Forelimb muscle (tissue), 1 donor: ENCODE results near the gene GATA6. TPM values are rescaled to one million over a fixed set of nuclear protein-coding genes. Genes with fewer than 3 reads are reported as not detected.

ENCODE experiments used
- DNase-seq: peaks from one replicate; pipeline ENCODE4 v3.0.0-alpha.2; 2013; ENCODE audit warnings: low read depth
- polyA plus RNA-seq: library from polyadenylated mRNA; unstranded; fragments of 120-200 nt; gene quantifications from one replicate; pipeline ENCODE4 v1.2.1, GENCODE V29; 2013; ENCODE audit not compliant: insufficient read length

Gene GATA6
- polyA plus RNA-seq, 1 donor: 0.91 TPM

DNA sequence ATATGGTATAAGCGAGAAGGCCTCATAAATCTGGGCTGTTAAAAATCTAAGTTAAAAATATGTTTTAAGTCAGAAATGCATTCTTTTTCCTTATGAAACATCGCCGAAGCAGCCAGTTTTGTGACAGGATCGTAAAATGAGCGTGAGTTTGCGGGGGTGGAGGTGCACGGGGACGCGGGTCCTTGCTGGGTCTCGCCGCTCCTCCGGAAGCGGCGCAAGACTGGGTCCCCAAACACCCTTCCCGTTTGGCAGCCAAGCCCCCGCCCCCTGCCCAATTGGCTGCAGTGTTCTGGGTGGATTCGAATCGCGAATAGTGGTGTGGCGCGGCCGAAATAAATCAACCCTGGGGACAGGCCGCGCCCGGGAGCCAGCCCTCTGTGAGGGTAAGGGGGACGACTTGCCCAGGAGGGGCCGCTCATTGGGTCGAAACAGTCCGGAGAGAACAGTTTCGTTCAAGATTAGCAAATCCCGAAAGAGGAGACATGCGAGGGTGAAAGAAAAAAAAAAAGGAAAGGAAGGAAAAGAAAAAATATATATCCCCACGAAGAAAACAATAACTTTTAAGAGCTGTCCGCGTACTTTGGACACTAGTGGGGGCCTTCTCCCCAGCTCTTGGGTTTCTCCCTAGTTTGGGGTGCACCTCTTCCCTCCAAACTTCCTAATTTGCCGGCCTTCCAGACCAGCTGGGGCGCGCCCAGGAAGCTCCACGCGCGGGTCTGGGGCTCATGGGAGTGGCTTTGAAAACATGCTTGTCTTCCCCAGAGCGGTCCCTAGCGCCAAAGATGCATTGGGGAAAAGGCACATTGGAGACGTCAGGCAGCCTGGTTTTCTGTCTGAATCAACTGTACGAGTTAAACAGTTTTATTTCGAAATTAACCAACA, 3.1 kb upstream of the GATA6 start:
- no peak for DNase-seq

DNA sequence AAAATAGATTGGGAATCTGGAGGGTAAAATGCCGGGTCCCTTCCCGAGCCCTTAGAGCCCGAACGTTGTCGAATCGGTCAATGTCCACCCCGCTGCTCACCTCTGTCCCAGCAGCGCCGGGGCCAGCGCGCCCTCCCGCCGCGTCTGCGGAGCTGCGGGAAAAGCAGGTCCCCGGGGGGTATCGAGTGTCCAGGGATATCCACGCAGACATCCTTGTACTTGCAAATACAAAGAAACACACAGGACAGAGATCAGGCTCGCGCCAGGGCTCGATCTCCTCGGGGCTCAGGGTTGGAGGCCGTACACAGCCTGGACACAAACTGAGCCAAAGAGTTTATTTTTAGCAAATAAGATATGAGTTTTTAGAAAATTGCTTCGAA, 2.3 kb upstream of the GATA6 start:
- DNase-seq: no peak

DNA sequence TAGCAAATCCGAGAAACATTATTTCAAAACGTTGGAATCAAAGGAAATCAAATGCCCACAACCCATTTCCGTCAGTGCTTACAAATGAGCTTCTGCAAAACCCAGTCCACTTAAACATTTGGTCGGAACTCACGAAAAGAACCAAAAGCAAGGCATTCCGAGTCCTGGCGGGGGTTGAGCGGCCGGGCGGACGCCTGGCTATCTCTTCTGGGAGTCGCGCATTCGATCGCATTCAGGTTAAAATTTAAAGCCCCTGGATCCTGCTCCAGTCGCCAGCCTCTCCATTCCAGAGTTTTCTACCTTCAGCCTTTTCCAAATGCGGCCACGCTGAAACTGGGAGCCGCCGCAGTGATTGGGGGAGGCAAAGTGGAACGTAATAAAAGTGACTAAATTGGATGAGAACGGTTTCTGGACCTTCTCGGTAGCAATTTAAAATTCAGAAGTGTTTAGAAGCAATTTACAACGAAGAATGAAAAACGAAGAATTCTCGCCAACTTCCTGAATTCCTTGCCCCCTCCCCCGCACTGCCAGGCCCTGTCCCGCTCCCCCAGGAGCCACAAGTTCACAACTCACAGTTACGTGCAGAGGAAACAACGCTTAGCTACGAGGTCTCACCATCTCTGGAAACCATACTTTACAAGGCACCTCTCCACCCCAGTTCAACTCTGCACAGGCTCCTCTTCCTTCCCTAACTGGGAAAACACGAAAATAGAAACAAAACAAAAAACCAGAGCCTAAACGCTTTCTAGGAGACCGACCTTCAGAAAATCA, 1.7 kb upstream of the GATA6 start:
- DNase-seq: no peak

DNA sequence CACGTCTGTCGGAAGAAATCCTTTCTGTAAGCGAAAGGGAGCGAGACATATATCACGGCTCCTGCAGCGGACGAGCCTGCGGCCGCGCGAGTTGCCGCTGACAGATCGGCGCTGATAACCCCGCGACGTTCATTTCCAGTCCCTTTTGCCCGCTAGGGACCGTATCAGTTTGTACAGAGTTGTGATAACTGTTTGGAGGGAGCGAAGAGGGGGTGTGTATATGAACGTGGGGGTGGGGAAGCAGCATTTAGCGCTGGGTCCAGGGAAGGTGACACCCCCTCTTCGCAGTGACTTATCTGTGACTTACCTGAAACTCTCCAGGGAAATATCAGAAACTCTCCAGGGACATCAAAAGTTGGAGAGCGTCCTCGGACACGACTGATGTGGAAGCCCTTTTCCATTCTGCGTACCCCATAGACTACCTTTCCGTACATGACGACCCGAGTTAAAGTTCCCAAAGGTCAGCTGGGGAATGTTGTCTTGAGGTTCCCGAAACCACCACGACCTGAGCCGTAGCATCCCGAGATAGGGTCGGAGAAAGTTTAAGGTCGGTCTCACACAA, 948 bp upstream of the GATA6 start:
- DNase-seq: no peak

DNA sequence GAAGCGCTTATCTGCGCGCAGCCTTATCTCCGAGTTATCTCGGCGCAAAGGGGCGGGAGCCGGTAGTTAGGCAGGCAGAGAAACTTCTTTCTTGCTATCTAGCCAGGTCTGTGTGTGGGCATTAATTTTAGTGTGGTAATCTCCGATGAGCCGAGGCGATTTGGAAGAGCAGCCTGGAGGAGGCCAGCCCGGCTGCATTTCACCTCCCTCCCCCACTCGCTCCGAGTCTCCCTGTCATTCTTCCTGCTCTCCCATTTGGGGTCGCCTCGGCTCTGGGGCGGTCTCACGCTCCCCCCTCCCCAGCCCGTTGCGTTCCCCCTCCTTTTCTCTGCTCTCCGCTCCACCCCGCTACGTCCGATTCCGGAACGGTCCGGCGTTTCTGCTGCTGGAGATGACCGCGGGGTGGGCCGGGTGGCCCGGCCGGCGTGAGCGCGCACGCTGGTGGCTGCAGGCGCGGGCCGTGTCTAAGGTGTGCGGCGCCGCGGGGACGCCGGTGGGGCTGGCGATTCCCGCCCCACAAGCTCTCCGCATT, 566 bp downstream of the GATA6 start:
- no peak for DNase-seq

DNA sequence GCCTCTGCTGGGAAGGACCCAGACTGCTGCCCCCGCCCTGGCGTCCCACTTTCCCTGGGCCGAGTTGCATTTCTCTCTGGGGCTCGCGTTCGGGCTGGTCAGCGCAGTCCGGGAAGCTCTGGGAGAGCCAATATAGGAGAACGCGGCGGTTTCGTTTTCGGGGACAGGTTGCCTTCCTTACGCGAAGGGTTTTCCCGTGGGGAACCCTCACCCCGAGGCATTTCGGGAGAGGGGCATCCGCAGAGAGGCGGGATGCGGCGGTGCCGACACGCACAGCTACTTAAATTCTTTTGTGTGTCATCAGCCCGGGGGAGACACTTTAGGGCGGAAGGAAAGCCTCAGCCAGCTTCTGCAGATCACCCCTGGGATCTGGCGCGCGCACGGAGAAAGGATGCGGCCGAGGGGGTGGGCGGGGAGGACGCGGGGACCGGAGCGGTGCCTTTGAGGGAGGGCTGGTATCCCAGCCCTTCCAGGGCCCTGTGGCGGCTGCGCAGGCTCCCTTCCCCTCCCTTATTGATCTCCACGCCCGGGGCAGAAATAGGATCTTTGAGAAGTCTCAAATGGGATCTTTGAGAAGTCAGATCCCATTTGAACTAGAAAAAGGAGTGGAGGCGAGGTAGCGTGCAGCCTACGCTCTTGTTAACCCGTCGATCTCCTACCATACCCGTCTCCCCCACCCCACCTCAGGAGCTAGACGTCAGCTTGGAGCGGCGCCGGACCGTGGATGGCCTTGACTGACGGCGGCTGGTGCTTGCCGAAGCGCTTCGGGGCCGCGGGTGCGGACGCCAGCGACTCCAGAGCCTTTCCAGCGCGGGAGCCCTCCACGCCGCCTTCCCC, 1.2 kb downstream of the GATA6 start:
- no peak for DNase-seq

DNA sequence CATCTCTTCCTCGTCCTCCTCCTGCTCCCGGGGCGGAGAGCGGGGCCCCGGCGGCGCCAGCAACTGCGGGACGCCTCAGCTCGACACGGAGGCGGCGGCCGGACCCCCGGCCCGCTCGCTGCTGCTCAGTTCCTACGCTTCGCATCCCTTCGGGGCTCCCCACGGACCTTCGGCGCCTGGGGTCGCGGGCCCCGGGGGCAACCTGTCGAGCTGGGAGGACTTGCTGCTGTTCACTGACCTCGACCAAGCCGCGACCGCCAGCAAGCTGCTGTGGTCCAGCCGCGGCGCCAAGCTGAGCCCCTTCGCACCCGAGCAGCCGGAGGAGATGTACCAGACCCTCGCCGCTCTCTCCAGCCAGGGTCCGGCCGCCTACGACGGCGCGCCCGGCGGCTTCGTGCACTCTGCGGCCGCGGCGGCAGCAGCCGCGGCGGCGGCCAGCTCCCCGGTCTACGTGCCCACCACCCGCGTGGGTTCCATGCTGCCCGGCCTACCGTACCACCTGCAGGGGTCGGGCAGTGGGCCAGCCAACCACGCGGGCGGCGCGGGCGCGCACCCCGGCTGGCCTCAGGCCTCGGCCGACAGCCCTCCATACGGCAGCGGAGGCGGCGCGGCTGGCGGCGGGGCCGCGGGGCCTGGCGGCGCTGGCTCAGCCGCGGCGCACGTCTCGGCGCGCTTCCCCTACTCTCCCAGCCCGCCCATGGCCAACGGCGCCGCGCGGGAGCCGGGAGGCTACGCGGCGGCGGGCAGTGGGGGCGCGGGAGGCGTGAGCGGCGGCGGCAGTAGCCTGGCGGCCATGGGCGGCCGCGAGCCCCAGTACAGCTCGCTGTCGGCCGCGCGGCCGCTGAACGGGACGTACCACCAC, 2.1 kb downstream of the GATA6 start:
- DNase-seq: no peak

DNA sequence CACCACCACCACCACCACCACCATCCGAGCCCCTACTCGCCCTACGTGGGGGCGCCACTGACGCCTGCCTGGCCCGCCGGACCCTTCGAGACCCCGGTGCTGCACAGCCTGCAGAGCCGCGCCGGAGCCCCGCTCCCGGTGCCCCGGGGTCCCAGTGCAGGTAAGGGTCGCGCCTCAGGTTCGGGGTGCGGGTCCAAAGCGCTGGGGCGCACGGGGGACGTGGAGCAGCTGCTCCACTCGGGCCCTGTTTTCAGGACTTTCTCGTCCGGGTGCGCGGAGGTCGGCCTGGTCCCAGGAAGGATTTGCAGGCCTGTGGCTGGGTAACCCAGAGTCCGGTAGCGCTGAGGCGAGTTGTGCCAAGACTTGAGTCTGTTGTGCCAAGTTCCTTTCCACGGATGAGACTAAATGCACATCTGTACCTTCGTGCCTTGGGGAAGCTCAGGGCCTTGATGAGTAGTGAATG, 2.8 kb downstream of the GATA6 start:
- no peak for DNase-seq

DNA sequence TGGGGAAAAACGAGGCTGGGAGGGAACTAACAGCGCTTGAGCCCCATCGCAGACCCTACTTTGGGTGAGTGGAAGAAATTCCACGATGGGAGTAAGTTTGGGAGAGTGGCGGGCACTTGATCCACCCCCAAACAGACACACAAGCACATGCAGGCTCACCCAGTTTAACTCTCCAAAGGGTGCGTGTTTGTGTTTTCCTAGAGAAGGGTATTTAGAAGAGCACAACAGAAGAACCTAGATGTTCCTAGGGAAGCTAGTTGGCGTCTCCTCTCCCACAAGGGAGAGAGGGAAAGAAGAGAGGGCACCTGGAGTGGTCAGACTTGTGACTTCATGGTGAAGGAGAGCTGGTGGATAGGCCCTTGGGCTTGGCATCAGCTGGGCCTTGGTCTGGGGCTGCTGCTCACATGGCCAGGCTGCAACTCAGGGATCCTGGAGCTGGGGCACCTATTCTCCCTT, 3.2 kb downstream of the GATA6 start:
- no peak for DNase-seq

DNA sequence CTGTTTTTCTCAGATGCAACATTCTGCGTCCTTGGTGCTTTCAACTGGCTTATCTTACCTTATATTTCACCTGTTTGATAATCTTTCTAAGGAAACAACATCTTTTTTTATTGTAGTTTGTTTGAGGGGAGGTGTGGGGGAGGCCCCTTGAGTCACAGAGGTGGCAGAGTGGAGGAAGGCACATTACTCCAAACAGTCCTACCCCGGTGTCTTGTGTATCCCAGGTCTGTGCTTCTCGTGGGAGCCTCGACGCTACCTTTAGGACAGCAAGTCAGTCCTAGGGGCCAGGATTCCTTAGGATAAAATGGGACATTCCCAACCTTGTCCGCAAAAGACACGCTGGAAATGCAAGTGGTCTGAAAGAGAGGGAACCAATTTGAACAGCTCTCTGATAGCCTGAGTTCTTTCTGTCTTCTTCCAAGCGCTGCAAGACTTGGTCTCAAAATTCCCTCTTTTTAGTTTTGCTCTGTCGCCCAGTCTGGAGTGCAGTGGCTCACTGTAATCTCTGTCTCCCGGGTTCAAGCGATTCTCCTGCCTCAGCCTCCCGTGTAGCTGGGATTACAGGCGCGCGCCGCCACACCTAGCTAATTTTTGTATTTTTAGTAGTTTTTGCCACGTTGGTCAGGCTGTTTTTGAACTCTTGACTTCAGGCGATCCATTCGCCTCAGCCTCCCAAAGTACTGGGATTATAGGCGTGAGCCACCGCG, 4.0 kb downstream of the GATA6 start:
- DNase-seq: no peak

DNA sequence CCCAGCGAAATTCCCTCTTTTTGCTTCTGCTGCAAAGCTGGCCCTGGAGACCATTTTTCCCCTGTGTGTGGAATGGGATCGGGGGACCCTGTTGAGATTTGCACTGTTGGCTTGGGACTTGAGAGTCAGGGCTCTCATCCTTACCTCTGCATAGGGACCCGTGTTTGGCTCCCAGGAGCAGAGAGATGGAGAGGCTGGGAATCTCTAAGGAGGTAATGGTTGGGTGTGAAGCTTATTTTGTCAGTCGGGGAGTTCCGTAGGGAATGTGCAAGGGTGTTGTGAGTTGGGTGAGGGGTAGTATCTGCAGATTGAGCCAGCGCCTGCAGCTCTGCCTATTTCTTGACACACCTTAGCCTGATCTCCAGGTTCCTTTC, 4.5 kb downstream of the GATA6 start:
- DNase-seq: no peak

DNA sequence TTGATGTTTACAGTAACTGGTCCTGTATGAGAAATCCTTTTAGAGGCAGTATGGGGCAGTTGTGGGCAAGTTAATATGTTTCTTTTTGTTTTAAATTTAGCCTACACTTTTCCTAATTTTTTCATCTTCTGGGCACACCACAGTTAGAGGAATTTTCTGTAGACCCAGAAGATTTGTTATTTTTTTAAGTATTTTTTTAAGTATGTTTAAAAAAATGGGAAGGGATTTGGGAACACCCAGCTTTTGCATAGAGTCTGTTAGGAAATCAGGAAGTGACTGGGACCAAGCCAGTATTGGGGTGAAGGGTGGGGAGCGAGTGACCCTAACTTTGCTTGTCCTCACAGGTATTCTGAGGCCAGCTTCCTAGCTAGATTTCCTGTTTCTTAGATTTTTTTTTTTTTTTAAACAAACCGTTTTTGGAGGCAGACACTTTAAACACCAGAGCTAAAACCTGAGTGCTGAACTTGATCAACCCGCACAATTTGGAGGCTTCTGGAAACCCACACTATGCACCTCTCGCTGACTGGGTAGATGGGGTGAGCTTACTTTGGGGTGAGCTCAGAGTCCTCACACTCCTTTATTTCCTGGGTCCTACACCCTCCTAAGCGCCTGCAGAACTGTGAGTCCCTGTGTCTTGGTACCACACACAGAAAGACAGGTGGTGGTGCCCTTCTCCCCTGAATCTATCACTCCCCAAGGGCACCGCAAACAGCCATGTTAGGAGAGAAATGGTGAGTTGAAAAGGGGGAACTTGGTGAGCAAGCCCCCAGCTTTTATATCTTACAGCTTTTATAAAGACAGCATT, 5.2 kb downstream of the GATA6 start:
- DNase-seq: no peak

DNA sequence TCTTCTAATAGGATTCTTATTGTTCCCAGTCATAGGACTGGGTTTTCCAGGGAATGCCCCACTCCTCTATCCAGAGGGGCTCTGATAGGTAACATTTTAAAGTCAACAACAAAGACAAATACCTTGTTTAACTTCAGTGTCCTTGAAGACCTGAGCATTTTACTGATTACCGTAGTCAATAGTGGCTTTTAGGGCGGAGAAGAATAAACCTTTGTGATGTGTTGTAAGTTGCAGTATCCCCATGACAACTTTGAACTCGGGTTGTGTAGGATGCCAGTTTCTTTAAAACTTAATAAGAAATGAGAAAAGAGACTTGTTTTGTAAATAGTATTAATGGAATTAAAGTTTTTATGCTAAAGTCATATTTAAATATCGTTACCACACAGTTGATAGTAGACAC, 6.0 kb downstream of the GATA6 start:
- DNase-seq: no peak

DNA sequence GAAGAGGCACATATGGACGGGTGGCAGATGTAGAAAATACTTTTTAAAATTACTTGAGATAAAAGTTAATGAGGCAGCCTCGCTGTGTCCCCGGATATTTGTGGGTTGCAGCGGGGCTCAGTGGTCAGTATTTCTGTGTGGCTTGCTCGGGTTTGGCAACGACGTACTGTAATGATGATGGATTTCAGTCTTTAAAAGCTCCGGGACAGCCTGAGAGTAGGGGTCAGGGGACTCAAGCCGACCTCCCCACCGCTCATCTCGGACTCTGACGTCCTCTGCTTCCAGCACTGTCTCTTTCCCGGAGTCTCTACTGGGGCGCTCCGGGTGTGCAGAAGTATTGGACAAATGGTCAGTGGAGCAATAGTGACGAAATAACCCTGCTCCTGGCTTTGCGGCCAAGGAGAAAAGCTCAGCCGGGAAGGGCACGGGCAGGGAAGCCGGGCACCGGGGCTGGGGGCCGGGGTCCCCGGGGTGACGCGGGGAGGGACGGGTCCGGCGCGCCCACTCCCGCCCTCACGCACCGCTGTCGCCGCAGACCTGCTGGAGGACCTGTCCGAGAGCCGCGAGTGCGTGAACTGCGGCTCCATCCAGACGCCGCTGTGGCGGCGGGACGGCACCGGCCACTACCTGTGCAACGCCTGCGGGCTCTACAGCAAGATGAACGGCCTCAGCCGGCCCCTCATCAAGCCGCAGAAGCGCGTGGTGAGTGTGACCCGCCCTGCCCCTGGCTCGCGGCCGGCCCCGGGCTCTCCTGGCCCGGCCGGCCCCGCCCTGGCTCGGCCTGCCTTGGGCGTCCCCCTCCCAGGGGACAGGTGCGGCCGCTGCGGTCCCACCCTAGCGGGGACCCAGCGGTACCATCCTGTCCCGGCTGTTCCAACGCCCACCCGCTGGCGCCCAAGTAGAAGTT, 7.3 kb downstream of the GATA6 start:
- no peak for DNase-seq

DNA sequence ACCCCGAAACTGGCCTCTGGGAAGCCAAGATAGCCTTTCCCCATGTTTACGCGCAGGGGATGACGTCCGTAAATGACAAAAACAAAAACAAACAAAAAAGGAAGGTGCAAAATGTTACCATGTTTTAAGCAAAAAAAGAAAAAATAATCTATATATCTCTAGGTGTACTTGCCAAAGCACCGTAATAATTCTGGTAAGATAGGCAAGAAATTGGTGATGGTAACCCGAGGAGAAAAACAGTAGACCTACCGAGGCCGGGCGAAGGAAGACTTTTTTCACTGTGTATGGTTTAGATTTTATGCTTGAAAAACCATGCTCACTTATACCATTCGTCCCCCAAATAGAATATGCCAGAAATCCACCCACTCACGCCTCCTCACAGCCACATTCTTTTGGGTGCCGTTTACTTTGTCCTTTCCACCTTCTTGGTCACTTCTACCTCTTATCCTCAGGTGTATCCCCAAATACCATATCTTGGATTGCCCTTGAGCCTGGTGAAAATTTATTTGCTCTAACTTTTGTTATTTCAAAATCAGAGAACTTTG, 8.0 kb downstream of the GATA6 start:
- DNase-seq: no peak

DNA sequence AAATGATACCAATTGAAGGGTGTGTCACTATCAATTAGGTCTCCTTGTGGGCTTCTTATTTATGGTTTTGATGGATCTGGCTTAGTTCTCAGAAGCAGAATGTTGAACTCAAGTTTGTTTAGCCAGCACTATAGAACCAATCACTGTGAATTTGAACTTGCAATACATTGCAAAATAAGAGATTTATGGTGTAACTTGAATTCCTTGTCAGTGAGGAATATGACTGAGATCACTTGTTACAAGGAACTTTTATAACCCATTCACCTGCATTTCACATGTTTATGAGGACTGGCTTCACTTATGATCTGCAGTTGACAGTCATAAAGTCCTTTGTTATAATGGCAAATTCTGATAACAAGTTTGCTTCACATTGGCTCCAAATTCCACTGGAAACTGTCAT, 9.8 kb downstream of the GATA6 start:
- no peak for DNase-seq

DNA sequence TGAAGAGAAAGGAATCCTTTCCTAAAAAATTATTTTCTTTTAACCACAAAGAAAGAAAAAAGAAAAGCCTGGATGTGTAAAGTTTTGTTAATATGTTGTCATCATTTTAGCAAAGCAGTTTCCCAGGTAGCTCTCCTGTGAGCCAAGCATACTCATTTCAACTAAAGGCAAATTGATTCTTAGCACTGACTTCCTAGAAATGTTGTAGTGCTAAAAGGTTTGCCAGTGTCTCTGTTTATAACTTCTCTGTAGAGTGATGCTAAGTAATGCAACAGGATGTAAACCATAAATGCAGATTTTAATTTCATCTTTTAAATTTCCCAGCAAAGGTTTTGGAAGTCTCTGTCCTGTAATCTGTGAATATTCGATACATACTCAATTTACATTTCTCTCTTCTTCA, 10.2 kb downstream of the GATA6 start:
- DNase-seq: no peak

DNA sequence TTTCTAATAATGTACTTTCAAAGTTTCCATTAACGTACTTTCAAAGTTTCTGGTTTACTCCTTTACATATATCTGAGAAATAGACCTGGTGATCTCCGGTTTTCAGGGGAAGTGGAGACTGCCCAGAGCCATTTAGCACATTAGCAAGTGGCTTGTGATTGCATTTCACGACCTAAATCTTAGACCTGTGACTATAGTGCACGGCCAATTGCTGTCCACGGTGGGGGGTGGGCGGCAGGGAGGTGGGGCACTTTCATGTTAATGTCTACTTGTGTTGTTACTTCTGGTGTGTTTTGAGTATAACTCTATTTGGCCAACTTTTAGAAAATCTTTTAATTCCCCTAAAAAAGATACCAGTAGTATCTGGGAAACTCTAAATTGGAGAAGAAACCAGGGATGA, 11.3 kb downstream of the GATA6 start:
- DNase-seq: no peak
